ENCODE data around the gene NMNAT2.

Gene NMNAT2

GRCh38 chr1:183215076-183215720 lies 203.0 kb downstream of the NMNAT2 start:
- Histone ChIP-seq H3K36me3 (replicated peaks; ENCODE audit: low read depth, low read length) (no peaks in the 10 kb centered on the region), H3K9me3 (ENCODE audit: insufficient read depth, low read length) (no peaks in the 10 kb centered on the region), H4K20me1 (ENCODE audit: insufficient read depth, low read length) (no peaks in the 10 kb centered on the region), H3K4me1 (ENCODE audit: low read length) (peaks cover 13% of the 10 kb centered on the region), H3K4me3 (ENCODE audit: low read length) (peak overlapping the region; percentile 22), H3K27ac (ENCODE audit: low read length) (no peak overlapping the region), H3K4me2 (ENCODE audit: low read length) (peak overlapping the region; percentile 48), H3K27me3 (ENCODE audit: low read depth, low read length) (peaks cover 56% of the 10 kb centered on the region), H3K9ac (ENCODE audit: low read length) (no peak overlapping the region), H2AFZ (ENCODE audit: low read depth, low read length) (0 out of 2 replicates have a peak overlapping the region, but pooled peaks have one; percentile 16), H3K79me2 (ENCODE audit: low read length) (no peaks in the 10 kb centered on the region)
- TF ChIP-seq, protein P1, sequence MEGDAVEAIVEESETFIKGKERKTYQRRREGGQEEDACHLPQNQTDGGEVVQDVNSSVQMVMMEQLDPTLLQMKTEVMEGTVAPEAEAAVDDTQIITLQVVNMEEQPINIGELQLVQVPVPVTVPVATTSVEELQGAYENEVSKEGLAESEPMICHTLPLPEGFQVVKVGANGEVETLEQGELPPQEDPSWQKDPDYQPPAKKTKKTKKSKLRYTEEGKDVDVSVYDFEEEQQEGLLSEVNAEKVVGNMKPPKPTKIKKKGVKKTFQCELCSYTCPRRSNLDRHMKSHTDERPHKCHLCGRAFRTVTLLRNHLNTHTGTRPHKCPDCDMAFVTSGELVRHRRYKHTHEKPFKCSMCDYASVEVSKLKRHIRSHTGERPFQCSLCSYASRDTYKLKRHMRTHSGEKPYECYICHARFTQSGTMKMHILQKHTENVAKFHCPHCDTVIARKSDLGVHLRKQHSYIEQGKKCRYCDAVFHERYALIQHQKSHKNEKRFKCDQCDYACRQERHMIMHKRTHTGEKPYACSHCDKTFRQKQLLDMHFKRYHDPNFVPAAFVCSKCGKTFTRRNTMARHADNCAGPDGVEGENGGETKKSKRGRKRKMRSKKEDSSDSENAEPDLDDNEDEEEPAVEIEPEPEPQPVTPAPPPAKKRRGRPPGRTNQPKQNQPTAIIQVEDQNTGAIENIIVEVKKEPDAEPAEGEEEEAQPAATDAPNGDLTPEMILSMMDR (IDR thresholded peaks at IDR 0.05; ENCODE audit: low read depth, low read length) = no peak
- no peak for TF ChIP-seq EZH2phosphoT487 (IDR thresholded peaks at IDR 0.05; ENCODE audit: low read depth)

DNA sequence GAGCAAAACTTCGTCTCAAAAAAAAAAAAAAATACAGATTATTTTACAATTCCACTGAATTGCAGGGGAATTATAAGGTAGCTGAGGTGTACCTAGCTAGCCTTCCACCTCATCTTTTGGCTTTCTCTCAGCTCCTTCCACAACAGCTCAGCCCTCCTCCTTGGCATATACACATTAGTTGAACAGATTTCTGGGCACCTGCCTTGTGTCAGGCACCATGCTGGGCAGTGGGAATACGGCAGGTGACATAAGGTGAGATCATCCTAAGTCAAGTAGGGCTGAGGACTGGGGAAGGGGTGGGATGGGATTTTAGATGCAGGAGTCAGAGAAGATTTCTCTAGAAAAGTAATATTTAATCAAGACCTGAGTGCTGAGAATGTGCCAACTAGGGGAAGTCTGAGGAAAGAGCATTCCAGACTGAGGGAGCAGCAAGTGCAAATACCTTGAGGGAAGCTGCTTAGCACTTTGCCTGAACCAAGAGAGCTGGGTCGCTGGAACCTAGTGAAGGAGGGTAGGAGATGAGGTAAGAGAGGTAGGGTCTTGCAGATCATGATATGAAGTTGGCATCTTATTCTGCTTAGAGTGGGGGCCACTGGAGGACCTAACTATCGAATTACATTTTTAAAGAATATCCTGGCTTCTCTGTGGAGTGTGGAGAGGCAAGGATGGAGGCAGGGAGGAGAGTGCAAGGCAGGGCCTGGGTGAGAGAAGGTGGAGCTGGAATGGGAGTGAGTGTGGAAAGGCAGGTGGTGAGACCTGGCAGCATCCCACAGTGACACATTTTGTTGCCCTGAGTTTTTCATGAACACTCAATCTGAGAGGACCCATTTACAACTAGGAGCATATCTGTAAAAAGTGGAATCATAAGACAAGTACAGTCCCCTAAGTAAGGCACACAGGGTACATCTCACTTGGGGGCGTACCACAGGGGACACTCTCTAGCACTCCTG lies 203.9 kb downstream of the NMNAT2 start:
- Histone ChIP-seq H3K79me2 (ENCODE audit: low read length) (no peaks in the 10 kb centered on the region), H3K27ac (ENCODE audit: low read length) (no peak overlapping the region), H3K9ac (ENCODE audit: low read length) (no peak overlapping the region), H3K4me1 (ENCODE audit: low read length) (peaks cover 13% of the 10 kb centered on the region), H4K20me1 (ENCODE audit: insufficient read depth, low read length) (no peaks in the 10 kb centered on the region), H2AFZ (ENCODE audit: low read depth, low read length) (no peak overlapping the region), H3K9me3 (ENCODE audit: insufficient read depth, low read length) (no peaks in the 10 kb centered on the region), H3K4me3 (ENCODE audit: low read length) (no peak overlapping the region), H3K36me3 (replicated peaks; ENCODE audit: low read depth, low read length) (no peaks in the 10 kb centered on the region), H3K4me2 (ENCODE audit: low read length) (peak overlapping the region; percentile 48), H3K27me3 (ENCODE audit: low read depth, low read length) (peaks cover 48% of the 10 kb centered on the region)
- TF ChIP-seq EZH2phosphoT487 (IDR thresholded peaks at IDR 0.05; ENCODE audit: low read depth) = no peak
- TF ChIP-seq, protein P1 (IDR thresholded peaks at IDR 0.05; ENCODE audit: low read depth, low read length) = no peak

- Histone ChIP-seq H2AFZ (ENCODE audit: low read depth, low read length) (no peak overlapping the region), H3K4me1 (ENCODE audit: low read length) (peaks cover 13% of the 10 kb centered on the region), H3K27ac (ENCODE audit: low read length) (no peak overlapping the region), H3K27me3 (ENCODE audit: low read depth, low read length) (peaks cover 47% of the 10 kb centered on the region), H3K9me3 (ENCODE audit: insufficient read depth, low read length) (no peaks in the 10 kb centered on the region), H4K20me1 (ENCODE audit: insufficient read depth, low read length) (no peaks in the 10 kb centered on the region), H3K79me2 (ENCODE audit: low read length) (no peaks in the 10 kb centered on the region), H3K4me3 (ENCODE audit: low read length) (no peak overlapping the region), H3K36me3 (replicated peaks; ENCODE audit: low read depth, low read length) (no peaks in the 10 kb centered on the region), H3K4me2 (ENCODE audit: low read length) (no peak overlapping the region), H3K9ac (ENCODE audit: low read length) (no peak overlapping the region)
- no peak for TF ChIP-seq EZH2phosphoT487 (IDR thresholded peaks at IDR 0.05; ENCODE audit: low read depth)
- TF ChIP-seq, protein P1 (IDR thresholded peaks at IDR 0.05; ENCODE audit: low read depth, low read length) = no peak
Observed at GRCh38 chr1:183212870-183213269, 205.3 kb downstream of the NMNAT2 start.

DNA sequence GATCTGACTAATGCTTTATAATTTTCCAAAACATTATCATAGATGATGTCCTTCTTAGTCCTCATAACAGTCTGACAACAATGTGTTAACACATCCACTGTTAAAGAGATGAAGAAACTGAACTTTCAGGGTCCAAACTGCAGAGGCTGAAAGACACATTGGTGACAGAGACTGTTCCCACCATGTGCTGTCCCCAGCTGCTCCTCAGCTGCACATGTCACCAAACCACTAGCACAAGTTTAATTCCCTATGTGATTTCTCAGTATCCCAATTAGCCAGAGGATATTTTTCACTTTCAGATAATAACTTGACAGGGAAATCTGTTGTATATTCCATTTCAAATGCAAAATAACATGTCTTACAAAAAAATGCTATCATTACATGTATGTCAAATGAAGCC lies 207.5 kb downstream of the NMNAT2 start:
- Histone ChIP-seq H3K27me3 (ENCODE audit: low read depth, low read length) (peaks cover 42% of the 10 kb centered on the region), H3K79me2 (ENCODE audit: low read length) (no peaks in the 10 kb centered on the region), H3K36me3 (replicated peaks; ENCODE audit: low read depth, low read length) (no peaks in the 10 kb centered on the region), H2AFZ (ENCODE audit: low read depth, low read length) (no peak overlapping the region), H3K9ac (ENCODE audit: low read length) (no peak overlapping the region), H3K4me2 (ENCODE audit: low read length) (no peak overlapping the region), H3K9me3 (ENCODE audit: insufficient read depth, low read length) (no peaks in the 10 kb centered on the region), H3K4me1 (ENCODE audit: low read length) (peaks cover 13% of the 10 kb centered on the region), H4K20me1 (ENCODE audit: insufficient read depth, low read length) (no peaks in the 10 kb centered on the region), H3K4me3 (ENCODE audit: low read length) (no peak overlapping the region), H3K27ac (ENCODE audit: low read length) (no peak overlapping the region)
- TF ChIP-seq EZH2phosphoT487 (IDR thresholded peaks at IDR 0.05; ENCODE audit: low read depth) = no peak
- TF ChIP-seq, protein P1 (IDR thresholded peaks at IDR 0.05; ENCODE audit: low read depth, low read length) = no peak

Measured in OCI-LY3 (cell line).